Neural cell (in vitro differentiated cells): ENCODE results near the gene ATG7.

Experiments used
- CTCF ChIP-seq: fragments of 450-650 bp; IDR thresholded peaks from 2 replicates; pipeline ENCODE4 v1.5.1; 2014; ENCODE audit warnings: antibody characterized with exemption, mild to moderate bottlenecking, moderate library complexity; ENCODE audit not compliant: poor library complexity, severe bottlenecking
- EP300 ChIP-seq: fragments of 450-650 bp; conservative IDR thresholded peaks from 2 replicates; pipeline ENCODE4 v1.6.1; 2014; ENCODE audit warnings: antibody characterized with exemption, mild to moderate bottlenecking, moderate library complexity; ENCODE audit not compliant: poor library complexity, severe bottlenecking
- EZH2 ChIP-seq: fragments of 200-600, 300-800 bp; shearing (Covaris generic), sonication (generic); IDR thresholded peaks from 2 replicates; pipeline ENCODE4 v1.6.1; 2014; ENCODE audit warnings: antibody characterized with exemption, low read length, borderline replicate concordance, mild to moderate bottlenecking; ENCODE audit not compliant: insufficient read depth, poor library complexity, severe bottlenecking
- POLR2AphosphoS5 ChIP-seq: IDR thresholded peaks from 2 replicates; pipeline ENCODE4 v1.6.1; 2012
- SMC3 ChIP-seq: fragments of 450-650 bp; conservative IDR thresholded peaks from 2 replicates; pipeline ENCODE4 v1.6.1; 2014; ENCODE audit warnings: antibody characterized with exemption, mild to moderate bottlenecking, moderate library complexity; ENCODE audit not compliant: poor library complexity
- TAF1 ChIP-seq: IDR thresholded peaks from 2 replicates; pipeline ENCODE4 v1.6.1; 2012; ENCODE audit warnings: low read depth

- no peak for TF ChIP-seq CTCF
- no peak for TF ChIP-seq EZH2
- TF ChIP-seq SMC3: no peak
- TF ChIP-seq POLR2AphosphoS5: no peak
- no peak for TF ChIP-seq EP300
- no peak for TF ChIP-seq TAF1
These were observed 4.7 kb downstream of the ATG7 start for GRCh38 chr3:11276901-11277300.
